HCT116 (cell line): ENCODE results near the gene HAO1. TPM values are rescaled to one million over a fixed set of nuclear protein-coding genes. Genes with fewer than 3 reads are reported as not detected.

Source experiments
- ATAC-seq: fragments of 200-7000 bp; cut with Tn5 transposase; 2 replicates; pipeline ENCODE4 v1.9.1; 2020; ENCODE audit warnings: mild to moderate bottlenecking, moderate library complexity
- BruUV-seq: library from RNA; stranded (reverse); fragments of 400-500 nt; replicated peaks from 2 replicates; lab custom pipeline; 2021; lab: Mats Ljungman, UMichigan
- CTCF ChIA-PET: fragments of 300-600 bp; sonication (Branson Sonifier 250); formaldehyde crosslinking; loops from one replicate; lab custom pipeline; 2021; ENCODE audit warnings: antibody characterized with exemption; lab: Charles Lee
- POLR2A ChIA-PET: fragments of 300-600, 350-600 bp; sonication (Branson Sonifier 250); formaldehyde crosslinking; loops from one replicate; lab custom pipeline; 2021; ENCODE audit warnings: antibody characterized with exemption; lab: Charles Lee
- RAD21 ChIA-PET, 2 experiments: fragments of 300-600 bp; sonication (Branson Sonifier 250); formaldehyde crosslinking; loops; one replicate each; lab custom pipeline; 2023; ENCODE audit warnings: low total read pairs in 2 of 2; ENCODE audit not compliant: uncharacterized antibody in 2 of 2, unreplicated experiment in 2 of 2, low non-redundant PET in 1 of 2; lab: Charles Lee
- DNase-seq: peaks from one replicate; pipeline ENCODE4 v3.0.0-alpha.2; 2010; ENCODE audit warnings: low read depth, low spot score
- H2AFZ ChIP-seq: fragments of 200-600 bp; shearing (Covaris generic), sonication (generic); 2 replicates; pipeline ENCODE4 v1.6.1; 2017; ENCODE audit warnings: low read depth, mixed run types, mixed read lengths, antibody characterized with exemption, low read length; ENCODE audit not compliant: poor library complexity, severe bottlenecking
- H3K27ac ChIP-seq: 2 replicates; pipeline ENCODE4 v1.5.1; 2012; ENCODE audit warnings: low read depth, low read length
- H3K27me3 ChIP-seq: fragments of 200-600 bp; sonication (generic); 2 replicates; pipeline ENCODE4 v1.6.1; 2016; ENCODE audit warnings: mixed run types, low read length, mixed read lengths; ENCODE audit not compliant: insufficient read depth
- H3K36me3 ChIP-seq, 2 experiments: fragments of 200-500 bp in 1 of 2; fragments of 200-600 bp in 1 of 2; sonication (Bioruptor generic) in 1 of 2; sonication (generic) in 1 of 2; 2 replicates each; pipeline versions ENCODE4 v1.5.1 to v1.6.1; 2014 to 2016; ENCODE audit warnings: low read length in 2 of 2, inconsistent platforms in 1 of 2, mixed read lengths in 1 of 2, mixed run types in 1 of 2; ENCODE audit not compliant: insufficient read depth in 2 of 2, control insufficient read depth in 1 of 2
- H3K4me1 ChIP-seq, 2 experiments: fragments of 200-600 bp in 1 of 2; sonication (generic) in 1 of 2; 2 replicates each; pipeline versions ENCODE4 v1.5.1 to v1.6.1; 2012 to 2017; ENCODE audit warnings: low read length in 2 of 2, inconsistent platforms in 1 of 2, mild to moderate bottlenecking in 1 of 2, mixed read lengths in 1 of 2, mixed run types in 1 of 2, moderate library complexity in 1 of 2; ENCODE audit not compliant: insufficient read depth in 2 of 2, control insufficient read depth in 1 of 2
- H3K4me2 ChIP-seq: fragments of 200-600 bp; sonication (generic); 2 replicates; pipeline ENCODE4 v1.6.1; 2017; ENCODE audit warnings: mixed run types, low read length, mixed read lengths
- H3K4me3 ChIP-seq, 2 experiments: fragments of 200-600 bp in 1 of 2; sonication (generic) in 1 of 2; replicated peaks in 1 of 2; 2 replicates each; pipeline ENCODE4 v1.5.1; 2011 to 2016; ENCODE audit warnings: low read length in 2 of 2, control low read depth in 1 of 2, low read depth in 1 of 2, mild to moderate bottlenecking in 1 of 2, mixed read lengths in 1 of 2, mixed run types in 1 of 2
- H3K79me2 ChIP-seq: fragments of 200-600 bp; sonication (generic); 2 replicates; pipeline ENCODE4 v1.6.1; 2017; ENCODE audit warnings: mild to moderate bottlenecking, mixed run types, low read length, moderate library complexity, mixed read lengths; ENCODE audit not compliant: insufficient read depth
- H3K9ac ChIP-seq: fragments of 200-600 bp; sonication (generic); 2 replicates; pipeline ENCODE4 v1.6.1; 2016; ENCODE audit warnings: low read length, mixed read lengths
- H3K9me2 ChIP-seq: fragments of 200-600 bp; sonication (generic), shearing (Covaris generic); 2 replicates; pipeline ENCODE4 v1.6.1; 2017; ENCODE audit warnings: mixed run types, mild to moderate bottlenecking, moderate library complexity; ENCODE audit not compliant: insufficient read depth
- H3K9me3 ChIP-seq, 2 experiments: fragments of 200-500 bp in 1 of 2; fragments of 200-600 bp in 1 of 2; sonication (Bioruptor generic) in 1 of 2; sonication (generic) in 1 of 2; 2 replicates each; pipeline ENCODE4 v1.6.1; 2014 to 2017; ENCODE audit warnings: low read length in 2 of 2, mixed read lengths in 2 of 2, inconsistent platforms in 1 of 2, low read depth in 1 of 2, mild to moderate bottlenecking in 1 of 2, mixed run types in 1 of 2, moderate library complexity in 1 of 2; ENCODE audit not compliant: control insufficient read depth in 1 of 2, insufficient read depth in 1 of 2
- H4K20me1 ChIP-seq: fragments of 200-600 bp; sonication (generic), shearing (Covaris generic); 2 replicates; pipeline ENCODE4 v1.6.1; 2017; ENCODE audit warnings: mixed run types, mild to moderate bottlenecking, moderate library complexity; ENCODE audit not compliant: insufficient read depth
- CBX3 ChIP-seq: IDR thresholded peaks from 2 replicates; pipeline ENCODE4 v1.6.1; 2012; ENCODE audit warnings: low read depth
- CEBPB ChIP-seq: IDR thresholded peaks from 2 replicates; pipeline ENCODE4 v1.6.1; 2012; ENCODE audit warnings: low read depth
- CTCF ChIP-seq, 3 experiments: fragments of 200-600 bp in 1 of 3; sonication (generic) in 1 of 3; IDR thresholded peaks in 2 of 3; conservative IDR thresholded peaks in 1 of 3; 2 replicates each; pipeline ENCODE4 v1.5.1; 2012 to 2017; ENCODE audit warnings: low read depth in 2 of 3, low read length in 2 of 3, antibody characterized with exemption in 1 of 3, borderline replicate concordance in 1 of 3, control low read depth in 1 of 3, mild to moderate bottlenecking in 1 of 3, mixed read lengths in 1 of 3, mixed run types in 1 of 3, moderate library complexity in 1 of 3; ENCODE audit not compliant: insufficient read depth in 1 of 3
- POLR2A ChIP-seq: IDR thresholded peaks from 2 replicates; pipeline ENCODE4 v1.7.0; 2011; ENCODE audit warnings: borderline replicate concordance; ENCODE audit not compliant: insufficient read depth, insufficient read length; ENCODE audit errors: extremely low read depth
- REST ChIP-seq: IDR thresholded peaks from 2 replicates; pipeline ENCODE4 v1.6.1; 2012; ENCODE audit warnings: low read depth
- intact Hi-C: fragments of 100-400 bp; cut with micrococcal nuclease; formaldehyde crosslinking; loops from 2 replicates; pipeline ENCODE4 v1.10.0; 2022
- total RNA-seq: library from RNA; stranded (reverse); gene quantifications from one replicate; pipeline ENCODE4 v1.2.1, GENCODE V29; 2021; ENCODE audit not compliant: unreplicated experiment

HAO1 gene
- total RNA-seq, 1 experiment from 2014 or later = 0.12 TPM

GRCh38 chr20:7897781-7898364, 42.4 kb downstream of the HAO1 start:
- no peaks in the 10 kb centered on the region for H3K4me1 ChIP-seq
- ChIA-PET RAD21 (no interaction called here), POLR2A (no interaction called here), CTCF (no interaction called here)
- H3K4me2 ChIP-seq = no peak overlapping the region
- H3K27ac ChIP-seq = no peak overlapping the region
- H4K20me1 ChIP-seq = no peaks in the 10 kb centered on the region
- TF ChIP-seq CBX3 = no peak
- TF ChIP-seq CTCF (IDR thresholded peaks at IDR 0.05 in 2 of 3, conservative IDR thresholded peaks at IDR 0.05 in 1 of 3; ENCODE audit: borderline replicate concordance in 1 of 3, insufficient read depth in 1 of 3, low read depth in 2 of 3, low read length in 2 of 3) = no peak
- no peak for TF ChIP-seq REST
- TF ChIP-seq POLR2A = no peak
- no peak for TF ChIP-seq CEBPB
- H2AFZ ChIP-seq = no peak overlapping the region
- ATAC-seq = no peak
- H3K4me3 ChIP-seq = no peak overlapping the region
- DNase-seq = no peak
- H3K9ac ChIP-seq = no peak overlapping the region
- H3K9me2 ChIP-seq = no peaks in the 10 kb centered on the region
- no peaks in the 10 kb centered on the region for H3K27me3 ChIP-seq
- no peaks in the 10 kb centered on the region for H3K36me3 ChIP-seq
- H3K9me3 ChIP-seq = no peaks in the 10 kb centered on the region
- no TSS peak for BruUV-seq
- intact Hi-C loops = no loop called here
- H3K79me2 ChIP-seq = no peaks in the 10 kb centered on the region
